Vagina (tissue), 2 donors: ENCODE results near the gene RBFOX1. TPM values are rescaled to one million over a fixed set of nuclear protein-coding genes. Genes with fewer than 3 reads are reported as not detected.

Experiments
- DNase-seq, 2 donors: peaks; one replicate each; pipeline ENCODE4 v3.0.0-alpha.2; 2017; ENCODE audit errors: extremely low spot score in 2 of 2
- H3K27ac ChIP-seq: fragments of 200-600 bp; sonication (generic); one replicate; pipeline ENCODE4 v1.5.1; 2019
- H3K27me3 ChIP-seq: fragments of 200-600 bp; sonication (generic); one replicate; pipeline ENCODE4 v1.5.1; 2019
- H3K36me3 ChIP-seq, 2 donors: fragments of 200-600 bp; sonication (generic); one replicate each; pipeline ENCODE4 v1.5.1; 2017 to 2019
- H3K4me1 ChIP-seq: fragments of 200-600 bp; sonication (generic); one replicate; pipeline ENCODE4 v1.5.1; 2019
- H3K4me3 ChIP-seq, 2 donors: fragments of 200-600 bp; sonication (generic); 1 replicate in 1 of 2; 2 replicates in 1 of 2; pipeline ENCODE4 v1.5.1; 2016 to 2019
- H3K9me3 ChIP-seq: fragments of 200-600 bp; sonication (generic); one replicate; pipeline ENCODE4 v1.5.1; 2019
- POLR2A ChIP-seq, 2 donors: fragments of 450-650 bp; IDR thresholded peaks; one replicate each; pipeline ENCODE4 v1.6.1; 2017; ENCODE audit warnings: antibody characterized with exemption in 2 of 2, mild to moderate bottlenecking in 2 of 2, moderate library complexity in 2 of 2
- POLR2AphosphoS5 ChIP-seq, 2 donors: sonication (generic); formaldehyde crosslinking; IDR thresholded peaks; one replicate each; pipeline ENCODE4 v1.9.0; 2017; ENCODE audit warnings: antibody characterized with exemption in 2 of 2, mild to moderate bottlenecking in 2 of 2, low read depth in 1 of 2; ENCODE audit not compliant: insufficient read depth in 1 of 2
- intact Hi-C: fragments of 100-400 bp; cut with DNase I; formaldehyde crosslinking; loops from one replicate; pipeline ENCODE4 v1.15.1; 2023
- total RNA-seq: library from RNA; depleted of rRNA; stranded (reverse); fragments of >200 nt; gene quantifications from one replicate; pipeline ENCODE4 v1.2.3, GENCODE V29; 2016
- TF ChIP-seq, protein P1 (sequence below), 3 experiments: fragments of 450-650 bp in 2 of 3; fragments of 200-600 bp in 1 of 3; sonication (generic) in 1 of 3; IDR thresholded peaks; one replicate each; pipeline ENCODE4 v1.5.1; 2017 to 2019; ENCODE audit warnings: antibody characterized with exemption in 3 of 3, mild to moderate bottlenecking in 2 of 3, moderate library complexity in 2 of 3

The RBFOX1 gene
- total RNA-seq, 1 donor from 2014 or later = 6.6 TPM

DNA sequence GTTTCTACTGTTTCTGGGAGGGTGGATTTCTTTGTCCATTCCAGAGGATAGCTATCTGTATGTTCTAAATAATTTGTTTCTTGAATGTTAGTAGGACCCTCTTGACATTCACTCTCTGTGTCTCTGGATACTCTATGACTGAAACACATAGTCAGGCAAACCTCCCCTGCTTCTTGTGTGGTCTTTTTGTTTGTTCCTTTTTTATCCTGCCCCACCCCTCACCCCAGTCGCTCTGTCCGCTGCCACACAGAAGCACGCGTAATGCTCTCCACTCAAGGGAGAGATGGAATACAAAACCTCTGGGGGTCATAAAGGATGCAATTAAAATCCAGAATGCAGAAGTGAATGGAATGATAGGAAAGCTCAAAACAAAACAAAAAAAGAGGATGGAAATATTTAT, 253.1 kb downstream of the RBFOX1 start:
- TF ChIP-seq POLR2A (IDR thresholded peaks at IDR 0.05) (no peak), POLR2AphosphoS5 (IDR thresholded peaks at IDR 0.05; ENCODE audit: insufficient read depth in 1 of 2, low read depth in 1 of 2) (no peak)
- TF ChIP-seq, protein P1, sequence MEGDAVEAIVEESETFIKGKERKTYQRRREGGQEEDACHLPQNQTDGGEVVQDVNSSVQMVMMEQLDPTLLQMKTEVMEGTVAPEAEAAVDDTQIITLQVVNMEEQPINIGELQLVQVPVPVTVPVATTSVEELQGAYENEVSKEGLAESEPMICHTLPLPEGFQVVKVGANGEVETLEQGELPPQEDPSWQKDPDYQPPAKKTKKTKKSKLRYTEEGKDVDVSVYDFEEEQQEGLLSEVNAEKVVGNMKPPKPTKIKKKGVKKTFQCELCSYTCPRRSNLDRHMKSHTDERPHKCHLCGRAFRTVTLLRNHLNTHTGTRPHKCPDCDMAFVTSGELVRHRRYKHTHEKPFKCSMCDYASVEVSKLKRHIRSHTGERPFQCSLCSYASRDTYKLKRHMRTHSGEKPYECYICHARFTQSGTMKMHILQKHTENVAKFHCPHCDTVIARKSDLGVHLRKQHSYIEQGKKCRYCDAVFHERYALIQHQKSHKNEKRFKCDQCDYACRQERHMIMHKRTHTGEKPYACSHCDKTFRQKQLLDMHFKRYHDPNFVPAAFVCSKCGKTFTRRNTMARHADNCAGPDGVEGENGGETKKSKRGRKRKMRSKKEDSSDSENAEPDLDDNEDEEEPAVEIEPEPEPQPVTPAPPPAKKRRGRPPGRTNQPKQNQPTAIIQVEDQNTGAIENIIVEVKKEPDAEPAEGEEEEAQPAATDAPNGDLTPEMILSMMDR (IDR thresholded peaks at IDR 0.05) = no peak
- no peak overlapping the region for H3K4me3 ChIP-seq
- H3K27ac ChIP-seq = no peak overlapping the region
- H3K27me3 ChIP-seq = no peaks in the 10 kb centered on the region
- no peaks in the 10 kb centered on the region for H3K9me3 ChIP-seq
- H3K36me3 ChIP-seq = no peaks in the 10 kb centered on the region
- H3K4me1 ChIP-seq = no peaks in the 10 kb centered on the region
- no peak for DNase-seq
- intact Hi-C loops = no loop called here

DNA sequence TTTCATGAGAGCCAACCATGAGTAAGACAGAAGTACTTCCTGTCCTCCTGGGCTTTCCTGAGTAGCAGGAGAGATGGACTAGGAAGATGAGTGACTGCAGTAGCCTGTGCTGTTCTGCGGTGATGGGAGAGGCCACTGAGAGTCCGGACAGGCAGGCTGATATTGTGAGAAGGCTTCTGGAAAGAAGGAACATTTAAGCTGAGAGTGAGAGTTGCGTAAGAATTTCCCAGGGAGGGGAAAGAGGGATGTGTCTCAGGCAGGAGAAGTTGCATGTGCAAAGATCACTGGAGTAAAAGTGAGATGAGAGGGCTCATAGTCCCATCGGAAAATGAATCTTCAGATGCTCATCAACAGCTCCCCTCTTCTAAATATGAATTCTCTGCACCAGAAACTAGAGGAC, 258.3 kb downstream of the RBFOX1 start:
- Histone ChIP-seq H3K27me3 (no peaks in the 10 kb centered on the region), H3K9me3 (no peaks in the 10 kb centered on the region), H3K36me3 (no peaks in the 10 kb centered on the region), H3K4me1 (no peaks in the 10 kb centered on the region), H3K4me3 (no peak overlapping the region), H3K27ac (no peak overlapping the region)
- DNase-seq = no peak
- no peak for TF ChIP-seq POLR2AphosphoS5 (IDR thresholded peaks at IDR 0.05; ENCODE audit: insufficient read depth in 1 of 2, low read depth in 1 of 2)
- TF ChIP-seq POLR2A (IDR thresholded peaks at IDR 0.05) = no peak
- TF ChIP-seq, protein P1 (IDR thresholded peaks at IDR 0.05) = no peak
- intact Hi-C loops = no loop called here

DNA sequence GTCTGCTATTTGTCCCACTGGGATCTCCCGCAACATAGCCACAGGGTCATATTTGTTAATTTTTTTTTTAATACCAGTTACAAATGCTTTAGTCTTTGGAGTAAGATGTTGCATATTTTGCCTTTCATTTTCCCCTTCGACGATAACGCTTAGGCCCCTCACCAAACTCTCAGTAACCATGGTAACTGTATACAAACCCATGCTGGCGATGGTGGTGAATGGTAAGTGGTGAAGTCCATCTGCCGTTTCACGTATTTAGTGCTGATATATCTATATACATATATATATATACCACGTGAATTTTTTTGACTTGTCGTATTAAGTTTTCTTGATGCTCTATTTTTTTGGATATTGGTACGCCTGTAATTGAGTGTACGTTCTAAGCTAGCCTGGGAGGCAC, 263.7 kb downstream of the RBFOX1 start:
- Histone ChIP-seq H3K27ac (no peak overlapping the region), H3K4me3 (no peak overlapping the region), H3K36me3 (no peaks in the 10 kb centered on the region), H3K27me3 (no peaks in the 10 kb centered on the region), H3K4me1 (no peaks in the 10 kb centered on the region), H3K9me3 (no peaks in the 10 kb centered on the region)
- no peak for DNase-seq
- intact Hi-C loops = no loop called here
- TF ChIP-seq POLR2AphosphoS5 (IDR thresholded peaks at IDR 0.05; ENCODE audit: insufficient read depth in 1 of 2, low read depth in 1 of 2) (no peak), POLR2A (IDR thresholded peaks at IDR 0.05) (no peak)
- TF ChIP-seq, protein P1 (IDR thresholded peaks at IDR 0.05) = no peak

DNA sequence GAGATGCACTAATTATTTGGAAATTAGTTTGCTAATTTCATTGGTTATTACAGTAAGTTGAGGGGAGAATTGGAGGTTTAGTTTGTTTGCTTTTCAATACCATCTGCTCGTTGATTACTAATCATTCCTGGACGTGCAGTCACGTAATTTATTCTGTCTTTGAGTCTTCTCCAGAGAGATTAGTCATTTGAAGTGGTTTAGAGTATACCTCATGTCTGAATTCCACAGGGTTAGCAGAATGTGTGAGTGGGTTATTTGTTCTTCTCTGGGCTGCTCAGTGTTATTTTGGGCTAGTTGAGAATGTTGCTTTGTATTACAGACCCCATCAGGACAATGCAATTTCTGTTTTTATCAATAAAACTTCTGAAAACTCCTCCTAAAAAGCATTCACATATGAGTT, 265.0 kb downstream of the RBFOX1 start:
- intact Hi-C loops = no loop called here
- no peaks in the 10 kb centered on the region for H3K4me1 ChIP-seq
- DNase-seq = no peak
- no peak overlapping the region for H3K4me3 ChIP-seq
- TF ChIP-seq POLR2A (IDR thresholded peaks at IDR 0.05) (no peak), POLR2AphosphoS5 (IDR thresholded peaks at IDR 0.05; ENCODE audit: insufficient read depth in 1 of 2, low read depth in 1 of 2) (no peak)
- TF ChIP-seq, protein P1 (IDR thresholded peaks at IDR 0.05) = no peak
- H3K27ac ChIP-seq = no peak overlapping the region
- no peaks in the 10 kb centered on the region for H3K9me3 ChIP-seq
- H3K36me3 ChIP-seq = no peaks in the 10 kb centered on the region
- no peaks in the 10 kb centered on the region for H3K27me3 ChIP-seq

DNA sequence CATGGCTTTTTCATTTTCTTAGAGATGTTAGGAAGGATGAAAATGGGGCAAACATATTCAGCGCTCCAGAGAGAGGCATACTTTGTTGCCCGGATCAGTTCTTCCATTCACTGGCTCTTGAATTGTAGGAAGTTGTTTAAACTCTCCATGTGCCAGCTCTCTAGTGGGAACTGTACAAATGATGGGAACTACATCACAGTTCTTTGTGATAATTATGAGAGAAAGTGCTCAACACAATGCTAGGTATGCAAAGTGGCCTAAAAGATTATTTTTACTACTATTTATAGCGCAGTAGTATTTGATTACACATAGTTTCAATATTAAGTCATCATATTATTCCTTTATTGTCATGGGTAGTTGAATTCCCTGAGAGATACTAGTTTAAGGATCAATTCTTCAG, 268.5 kb downstream of the RBFOX1 start:
- DNase-seq = no peak
- Histone ChIP-seq H3K4me1 (no peaks in the 10 kb centered on the region), H3K4me3 (no peak overlapping the region), H3K27me3 (no peaks in the 10 kb centered on the region), H3K36me3 (no peaks in the 10 kb centered on the region), H3K9me3 (no peaks in the 10 kb centered on the region), H3K27ac (no peak overlapping the region)
- TF ChIP-seq, protein P1 (IDR thresholded peaks at IDR 0.05) = no peak
- TF ChIP-seq POLR2A (IDR thresholded peaks at IDR 0.05) (no peak), POLR2AphosphoS5 (IDR thresholded peaks at IDR 0.05; ENCODE audit: insufficient read depth in 1 of 2, low read depth in 1 of 2) (no peak)
- intact Hi-C loops = no loop called here
